IMR-90 (cell line): ENCODE measurements around the gene ESRRG.

Experiments
- BHLHE40 ChIP-seq: fragments of 150-350 bp; IDR thresholded peaks from 2 replicates; pipeline ENCODE4 v1.6.1; 2016; ENCODE audit warnings: mild to moderate bottlenecking, low read depth, low read length
- CEBPB ChIP-seq: IDR thresholded peaks from 2 replicates; pipeline ENCODE4 v1.6.1; 2012; ENCODE audit warnings: low read depth, low read length, improper control_type of control experiment
- CHD1 ChIP-seq: IDR thresholded peaks from 2 replicates; pipeline ENCODE4 v1.6.1; 2012; ENCODE audit warnings: low read depth, low read length, improper control_type of control experiment
- MAFK ChIP-seq: IDR thresholded peaks from 2 replicates; pipeline ENCODE4 v1.6.1; 2012; ENCODE audit warnings: low read depth, low read length, improper control_type of control experiment
- MAZ ChIP-seq: IDR thresholded peaks from 2 replicates; pipeline ENCODE4 v1.6.1; 2012; ENCODE audit warnings: low read depth, mild to moderate bottlenecking, low read length, improper control_type of control experiment, moderate library complexity, borderline replicate concordance
- MXI1 ChIP-seq: IDR thresholded peaks from 2 replicates; pipeline ENCODE4 v1.6.1; 2012; ENCODE audit warnings: low read depth, mild to moderate bottlenecking, low read length, moderate library complexity, borderline replicate concordance
- NFE2L2 ChIP-seq: fragments of 150-350 bp; IDR thresholded peaks from 2 replicates; pipeline ENCODE4 v1.6.1; 2016; ENCODE audit warnings: low read depth, mild to moderate bottlenecking, low read length
- POLR2A ChIP-seq: IDR thresholded peaks from 2 replicates; pipeline ENCODE4 v1.6.1; 2012; ENCODE audit warnings: mild to moderate bottlenecking, low read depth, low read length
- RAD21 ChIP-seq: IDR thresholded peaks from 2 replicates; pipeline ENCODE4 v1.6.1; 2012; ENCODE audit warnings: low read length, improper control_type of control experiment
- RCOR1 ChIP-seq: IDR thresholded peaks from 2 replicates; pipeline ENCODE4 v1.6.1; 2012; ENCODE audit warnings: mild to moderate bottlenecking, low read length, improper control_type of control experiment; ENCODE audit not compliant: insufficient replicate concordance
- SMC3 ChIP-seq: fragments of 150-350 bp; IDR thresholded peaks from 2 replicates; pipeline ENCODE4 v1.6.1; 2016; ENCODE audit warnings: low read depth, mild to moderate bottlenecking, antibody characterized with exemption, low read length, moderate library complexity
- TF ChIP-seq, protein P1 (sequence below): conservative IDR thresholded peaks from 2 replicates; pipeline ENCODE4 v1.5.1; 2012; ENCODE audit warnings: mild to moderate bottlenecking, low read depth, low read length, improper control_type of control experiment
- TF ChIP-seq, protein P2 (sequence below): fragments of 150-350 bp; IDR thresholded peaks from 2 replicates; pipeline ENCODE4 v1.6.1; 2017; ENCODE audit warnings: mild to moderate bottlenecking, antibody characterized with exemption, low read length, low read depth
- TF ChIP-seq, protein P3 (sequence below): fragments of 150-350 bp; IDR thresholded peaks from 2 replicates; pipeline ENCODE4 v1.6.1; 2016; ENCODE audit warnings: low read depth, mild to moderate bottlenecking, low read length, moderate library complexity, borderline replicate concordance

DNA sequence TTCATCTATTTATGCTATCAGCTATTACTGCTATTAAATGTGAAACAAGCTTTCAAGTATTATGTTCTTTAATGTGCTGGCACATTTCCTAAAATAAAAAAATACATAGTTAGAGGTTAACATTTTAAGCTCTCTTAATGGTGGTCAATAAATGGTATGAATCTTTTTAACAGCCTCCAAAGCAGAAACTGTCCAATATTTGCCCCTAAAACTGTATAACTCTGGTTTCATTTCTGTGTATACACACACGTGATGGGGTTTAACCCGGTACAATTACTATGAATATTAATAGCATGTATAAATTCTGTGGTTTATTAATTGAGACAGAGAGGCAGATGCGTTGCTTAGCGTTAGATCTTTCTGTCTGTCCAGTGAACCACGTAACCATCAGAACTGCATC lies 2.2 kb downstream of the ESRRG start:
- TF ChIP-seq CEBPB (no peak), MAZ (no peak), CHD1 (no peak), RCOR1 (no peak), POLR2A (no peak), NFE2L2 (no peak), RAD21 (no peak), MXI1 (no peak), BHLHE40 (no peak), SMC3 (no peak), MAFK (no peak)
- TF ChIP-seq, protein P1, sequence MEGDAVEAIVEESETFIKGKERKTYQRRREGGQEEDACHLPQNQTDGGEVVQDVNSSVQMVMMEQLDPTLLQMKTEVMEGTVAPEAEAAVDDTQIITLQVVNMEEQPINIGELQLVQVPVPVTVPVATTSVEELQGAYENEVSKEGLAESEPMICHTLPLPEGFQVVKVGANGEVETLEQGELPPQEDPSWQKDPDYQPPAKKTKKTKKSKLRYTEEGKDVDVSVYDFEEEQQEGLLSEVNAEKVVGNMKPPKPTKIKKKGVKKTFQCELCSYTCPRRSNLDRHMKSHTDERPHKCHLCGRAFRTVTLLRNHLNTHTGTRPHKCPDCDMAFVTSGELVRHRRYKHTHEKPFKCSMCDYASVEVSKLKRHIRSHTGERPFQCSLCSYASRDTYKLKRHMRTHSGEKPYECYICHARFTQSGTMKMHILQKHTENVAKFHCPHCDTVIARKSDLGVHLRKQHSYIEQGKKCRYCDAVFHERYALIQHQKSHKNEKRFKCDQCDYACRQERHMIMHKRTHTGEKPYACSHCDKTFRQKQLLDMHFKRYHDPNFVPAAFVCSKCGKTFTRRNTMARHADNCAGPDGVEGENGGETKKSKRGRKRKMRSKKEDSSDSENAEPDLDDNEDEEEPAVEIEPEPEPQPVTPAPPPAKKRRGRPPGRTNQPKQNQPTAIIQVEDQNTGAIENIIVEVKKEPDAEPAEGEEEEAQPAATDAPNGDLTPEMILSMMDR = no peak
- TF ChIP-seq, protein P2, sequence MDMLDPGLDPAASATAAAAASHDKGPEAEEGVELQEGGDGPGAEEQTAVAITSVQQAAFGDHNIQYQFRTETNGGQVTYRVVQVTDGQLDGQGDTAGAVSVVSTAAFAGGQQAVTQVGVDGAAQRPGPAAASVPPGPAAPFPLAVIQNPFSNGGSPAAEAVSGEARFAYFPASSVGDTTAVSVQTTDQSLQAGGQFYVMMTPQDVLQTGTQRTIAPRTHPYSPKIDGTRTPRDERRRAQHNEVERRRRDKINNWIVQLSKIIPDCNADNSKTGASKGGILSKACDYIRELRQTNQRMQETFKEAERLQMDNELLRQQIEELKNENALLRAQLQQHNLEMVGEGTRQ = no peak
- TF ChIP-seq, protein P3, sequence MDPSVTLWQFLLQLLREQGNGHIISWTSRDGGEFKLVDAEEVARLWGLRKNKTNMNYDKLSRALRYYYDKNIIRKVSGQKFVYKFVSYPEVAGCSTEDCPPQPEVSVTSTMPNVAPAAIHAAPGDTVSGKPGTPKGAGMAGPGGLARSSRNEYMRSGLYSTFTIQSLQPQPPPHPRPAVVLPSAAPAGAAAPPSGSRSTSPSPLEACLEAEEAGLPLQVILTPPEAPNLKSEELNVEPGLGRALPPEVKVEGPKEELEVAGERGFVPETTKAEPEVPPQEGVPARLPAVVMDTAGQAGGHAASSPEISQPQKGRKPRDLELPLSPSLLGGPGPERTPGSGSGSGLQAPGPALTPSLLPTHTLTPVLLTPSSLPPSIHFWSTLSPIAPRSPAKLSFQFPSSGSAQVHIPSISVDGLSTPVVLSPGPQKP = no peak
